Tibial nerve (tissue), 4 donors: Measurements from ENCODE around the gene GRIK4.

ENCODE experiments used
- CTCF ChIP-seq, 5 experiments: fragments of 200-600 bp in 3 of 5; fragments of 450-650 bp in 2 of 5; sonication (generic) in 3 of 5; IDR thresholded peaks; one replicate each; pipeline ENCODE4 v1.5.1; 2016 to 2019; ENCODE audit warnings: antibody characterized with exemption in 5 of 5, mild to moderate bottlenecking in 3 of 5, moderate library complexity in 2 of 5
- EP300 ChIP-seq, 2 donors: sonication (generic); formaldehyde crosslinking; IDR thresholded peaks; one replicate each; pipeline ENCODE4 v1.6.1; 2017; ENCODE audit warnings: antibody characterized with exemption in 2 of 2, mild to moderate bottlenecking in 1 of 2
- POLR2A ChIP-seq, 2 donors: fragments of 450-650 bp; IDR thresholded peaks; one replicate each; pipeline ENCODE4 v1.6.1; 2017; ENCODE audit warnings: antibody characterized with exemption in 2 of 2, mild to moderate bottlenecking in 2 of 2, moderate library complexity in 2 of 2

DNA sequence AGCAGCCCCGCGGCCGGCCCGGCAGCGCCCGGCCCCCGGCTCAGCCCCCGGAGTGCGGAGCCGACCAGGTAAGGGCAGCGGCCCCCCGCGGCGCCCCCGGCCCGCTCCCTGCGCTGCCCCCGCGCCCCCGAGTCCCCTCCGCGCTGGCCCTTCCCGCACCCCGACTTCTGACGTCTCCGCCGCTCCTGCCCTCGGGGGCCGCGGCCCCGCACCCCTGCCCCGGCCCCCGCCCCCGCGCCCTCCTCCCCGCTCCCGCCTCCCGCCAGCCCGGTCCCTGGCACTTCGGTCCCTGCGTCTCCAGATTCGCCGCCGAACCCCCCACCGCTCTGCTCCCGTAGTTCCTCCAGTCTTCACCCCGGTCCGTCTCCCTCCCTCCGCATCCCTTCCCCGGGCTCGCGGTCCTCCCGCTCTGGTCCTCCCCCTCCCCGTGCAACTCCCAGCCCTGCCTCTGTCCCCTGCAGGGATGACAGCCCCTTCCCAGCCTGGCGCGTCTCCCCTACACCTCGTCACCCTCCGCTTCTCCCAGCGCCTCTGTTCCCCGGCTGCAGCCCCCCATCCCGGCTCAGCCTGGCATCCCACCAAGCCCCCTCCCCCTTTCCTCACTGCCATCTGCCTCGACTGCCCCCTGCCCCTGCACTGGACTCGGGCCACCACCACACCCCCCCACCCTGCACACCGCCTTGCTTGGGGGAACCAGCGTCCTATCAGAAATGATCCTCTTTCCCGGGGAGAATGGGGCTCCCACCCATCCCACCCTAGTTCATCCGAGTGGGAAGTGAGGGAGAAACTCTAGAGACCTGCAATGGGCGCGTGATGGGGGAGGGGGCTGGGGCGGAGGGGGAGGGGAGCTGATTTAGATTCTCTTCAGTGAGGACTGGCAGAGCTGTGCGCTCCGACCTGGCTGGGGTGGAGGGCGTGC is 531 bp downstream of the GRIK4 start:
- TF ChIP-seq POLR2A (IDR thresholded peaks at IDR 0.05) = no peak
- TF ChIP-seq CTCF (IDR thresholded peaks at IDR 0.05) = no peak
- no peak for TF ChIP-seq EP300 (IDR thresholded peaks at IDR 0.05)
